HG02884 (cell line): ENCODE measurements around the gene FOXO1.
"Not testable (repeated sequence)": the region's sequence is repeated elsewhere in the genome, so short reads cannot be mapped to it uniquely, and the experiment has no call there.

Source experiments
- ATAC-seq: cut with Tn5 transposase; IDR thresholded peaks from one replicate; pipeline ENCODE4 v1.9.1; 2021; ENCODE audit warnings: mild to moderate bottlenecking, moderate library complexity; ENCODE audit not compliant: unreplicated experiment

Gene FOXO1

DNA sequence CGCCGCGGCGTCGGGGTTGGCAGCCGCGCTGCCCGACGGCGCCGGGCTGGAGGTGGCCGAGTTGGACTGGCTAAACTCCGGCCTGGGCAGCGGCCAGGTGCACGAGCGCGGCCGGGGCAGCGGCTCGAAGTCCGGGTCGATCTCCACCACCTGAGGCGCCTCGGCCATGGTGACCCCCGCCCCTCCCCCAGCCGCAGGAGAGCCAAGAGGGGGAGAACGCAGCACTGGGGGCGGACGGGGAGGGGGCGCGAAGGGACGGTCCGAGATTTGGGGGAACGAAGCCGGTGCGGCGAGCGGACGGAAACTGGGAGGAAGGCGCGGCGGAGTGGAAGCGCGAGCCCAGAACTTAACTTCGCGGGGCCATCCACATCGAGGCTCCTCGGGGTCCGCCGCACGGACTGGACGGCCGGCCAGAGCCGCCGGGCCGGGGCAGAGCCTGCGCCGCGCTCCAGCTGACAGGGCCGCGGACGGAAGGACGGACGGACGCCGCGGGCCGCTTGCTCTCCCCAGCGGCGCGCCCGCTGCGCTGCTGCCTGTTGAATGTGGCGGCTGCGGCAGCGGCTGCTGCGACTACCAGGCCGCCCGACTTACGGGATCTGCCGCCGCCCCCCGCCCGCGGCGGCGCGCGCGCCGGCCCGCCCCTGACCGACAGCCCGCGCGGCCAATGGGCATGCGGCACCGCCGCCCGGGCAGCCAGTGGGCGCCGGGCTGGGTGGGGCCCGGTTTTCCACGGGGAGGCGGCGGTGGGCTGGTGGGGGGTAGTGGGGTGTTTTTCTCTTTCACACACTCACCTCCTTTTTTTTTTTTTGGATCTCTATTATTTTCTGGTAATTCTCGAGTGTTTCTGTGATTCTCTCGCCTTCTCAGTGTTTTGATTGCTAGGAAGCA lies at the start of gene FOXO1:
Gene FOXO1 (minus strand): TSS at position 597 of the 888 bp plus-strand sequence. CDS start 429 bp downstream, at position 168.
- ATAC-seq = peak; percentile 45

GRCh38 chr13:40714433-40714832 lies 48.0 kb upstream of the FOXO1 start:
- not testable (repeated sequence) for ATAC-seq

DNA sequence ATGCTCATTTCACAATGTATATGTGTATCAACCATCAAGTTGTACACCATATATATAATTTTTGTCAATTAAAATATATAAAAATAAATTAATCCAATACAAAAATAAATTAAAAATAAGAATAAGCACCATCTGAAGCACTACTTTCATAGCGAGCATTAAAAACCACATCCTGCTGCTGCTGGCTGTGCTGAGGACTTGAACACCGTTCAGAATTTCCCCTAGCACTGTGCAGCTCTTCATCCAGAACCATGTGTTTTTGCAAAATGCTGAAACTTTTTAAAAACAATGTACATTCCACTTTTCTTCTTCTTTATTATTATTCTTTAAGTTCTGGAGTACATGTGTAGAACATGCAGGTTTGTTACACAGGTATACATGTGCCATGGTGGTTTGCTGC lies 40.0 kb upstream of the FOXO1 start:
- ATAC-seq = no peak

- peak; percentile 64 for ATAC-seq
Observed at GRCh38 chr13:40697711-40698110, 31.3 kb upstream of the FOXO1 start.

DNA sequence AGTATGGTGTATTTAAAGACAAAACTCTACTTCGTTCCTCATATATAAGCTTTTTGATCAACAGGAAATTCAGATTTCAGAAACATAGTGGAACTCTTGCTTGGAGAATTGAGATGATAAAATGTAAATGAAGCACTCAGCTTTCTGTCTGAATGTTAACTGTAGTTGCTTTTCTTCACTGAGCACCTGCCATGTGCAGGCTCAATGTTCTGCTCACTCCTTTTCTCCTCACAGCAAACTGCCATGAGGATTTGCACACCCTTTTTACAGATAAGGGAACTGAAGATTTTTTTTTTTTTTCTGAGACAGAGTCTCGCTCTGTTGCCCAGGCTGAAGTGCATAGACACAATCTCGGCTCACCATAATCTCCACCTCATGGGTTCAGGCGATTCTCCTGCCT lies 28.0 kb upstream of the FOXO1 start:
- no peak for ATAC-seq

- peak; percentile 63 for ATAC-seq
Observed at GRCh38 chr13:40692946-40693345, 26.5 kb upstream of the FOXO1 start.

DNA sequence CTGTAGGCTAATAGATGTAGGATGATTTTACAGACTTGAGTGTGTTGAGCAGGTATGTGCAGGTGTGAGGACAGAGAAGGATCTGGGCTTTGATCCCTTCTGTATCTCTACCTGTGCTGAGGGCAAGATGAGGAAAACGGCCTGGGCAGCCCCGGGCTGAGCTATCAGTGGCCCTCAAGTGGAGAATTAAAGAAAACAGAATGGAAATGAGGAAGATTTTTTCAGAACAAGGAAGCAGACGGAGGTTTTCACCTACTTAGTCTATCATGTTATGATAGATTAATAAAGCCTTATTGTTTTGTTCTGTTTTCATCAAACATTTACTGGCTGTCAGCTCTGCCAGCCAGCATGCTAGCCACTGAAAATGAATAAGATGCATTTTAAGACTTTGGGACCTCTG lies 22.3 kb upstream of the FOXO1 start:
- ATAC-seq = no peak

DNA sequence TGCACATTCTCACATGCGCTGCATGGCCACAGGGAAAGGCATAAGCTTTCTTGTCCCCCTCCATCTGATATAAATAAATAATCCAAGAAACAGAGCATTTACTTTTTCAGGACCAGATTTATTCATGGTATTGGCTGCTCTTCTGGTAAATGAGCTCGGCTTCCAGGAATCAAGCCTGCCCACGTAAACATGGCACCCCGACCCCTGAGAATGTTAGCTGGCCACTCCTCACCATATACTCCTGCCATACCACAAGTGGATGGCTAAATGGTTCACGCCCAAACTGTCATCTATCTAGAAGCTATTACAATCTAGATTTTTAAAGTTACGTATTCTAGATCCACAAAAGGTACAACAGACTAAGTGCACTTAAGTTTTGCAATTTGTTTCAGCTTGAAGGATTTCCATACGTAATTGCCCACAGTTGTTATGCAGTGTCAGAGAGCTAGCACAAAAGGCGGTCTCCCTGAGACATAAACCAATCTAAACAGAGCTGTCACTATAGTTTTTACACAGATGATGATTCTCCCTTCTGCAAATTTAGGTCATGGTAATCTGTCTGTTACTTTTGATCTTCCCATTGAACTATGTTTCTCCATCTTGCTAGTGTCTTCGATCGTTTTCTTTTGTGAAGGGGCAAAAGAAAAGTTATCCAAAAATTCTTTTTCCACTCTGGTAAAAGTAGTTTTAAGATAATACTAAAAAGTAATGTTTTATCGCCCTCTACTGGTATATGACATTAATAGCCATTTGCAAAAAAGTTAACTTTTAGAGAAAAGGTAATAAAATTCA lies 16.2 kb upstream of the FOXO1 start:
- ATAC-seq = no peak

DNA sequence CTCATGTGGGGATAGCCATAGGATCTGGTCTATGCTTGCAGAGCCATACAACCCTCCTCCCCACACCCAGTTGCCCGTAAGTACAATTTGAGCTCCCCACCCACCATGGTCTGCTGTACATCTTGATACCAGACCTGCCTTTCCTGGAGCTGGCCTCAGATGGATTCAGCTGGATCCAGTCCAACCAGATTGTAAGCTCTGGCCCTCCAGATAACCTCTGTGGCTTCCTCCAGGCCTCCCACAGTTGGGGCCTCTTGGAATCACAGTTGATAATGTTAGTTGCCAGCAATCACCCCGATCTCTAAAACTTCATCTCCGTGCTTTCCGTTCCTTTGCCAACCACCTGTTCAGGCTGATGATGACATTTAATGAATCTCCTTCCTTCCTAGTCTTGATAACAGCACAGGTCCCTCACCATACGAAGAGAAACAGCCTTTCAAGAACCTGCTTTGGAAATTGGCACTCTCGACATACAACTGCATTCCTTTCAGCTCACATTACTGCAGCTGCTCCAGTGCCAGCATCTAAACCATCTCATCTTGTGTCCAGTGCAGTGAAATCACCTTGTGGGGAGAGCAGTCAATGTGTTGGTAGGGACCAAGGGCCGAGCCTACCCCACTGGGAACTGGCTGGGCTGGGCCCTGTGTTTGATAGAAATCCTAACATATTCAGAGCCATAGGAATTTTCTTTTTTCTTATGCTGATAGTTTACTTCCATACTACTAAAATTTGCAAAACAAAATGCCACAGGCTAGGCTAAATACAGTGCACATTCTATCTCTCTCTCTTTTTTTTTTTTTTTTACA lies 15.1 kb upstream of the FOXO1 start:
- no peak for ATAC-seq

DNA sequence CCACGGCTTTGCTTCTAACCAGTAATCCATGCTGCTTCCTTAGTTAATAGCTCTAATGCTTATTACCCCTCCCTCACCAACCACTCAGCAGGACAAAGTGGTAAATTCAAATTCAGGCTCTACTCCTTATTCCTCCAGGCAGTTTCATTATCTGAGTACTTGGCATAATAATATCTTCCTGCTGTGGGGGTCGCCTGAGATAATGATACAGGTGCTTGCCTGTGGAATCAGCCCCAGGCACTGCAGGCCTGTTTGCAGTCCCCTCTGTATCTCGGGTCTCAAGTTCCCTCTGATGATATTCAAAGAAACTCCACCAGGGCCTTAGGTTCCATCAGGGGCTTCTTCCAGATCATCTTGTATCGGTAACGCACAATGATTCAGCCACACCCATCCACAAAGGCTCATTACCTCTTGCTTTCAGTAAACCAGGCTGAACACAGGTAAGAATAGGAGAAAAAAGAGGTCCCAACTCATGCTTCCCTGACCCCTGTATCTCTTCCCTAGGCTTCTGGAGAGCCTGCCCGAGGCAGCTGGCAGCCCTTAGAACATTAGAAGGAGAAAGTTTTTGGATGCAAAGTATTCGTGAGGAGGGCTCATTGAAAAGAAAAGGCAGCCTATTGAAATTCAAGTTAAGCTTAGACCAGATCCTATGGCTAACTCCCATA lies 14.3 kb upstream of the FOXO1 start:
- ATAC-seq = no peak

- no peak for ATAC-seq
Observed at GRCh38 chr13:40679480-40679985, 13.1 kb upstream of the FOXO1 start.

- no peak for ATAC-seq
Observed at GRCh38 chr13:40677064-40677463, 10.6 kb upstream of the FOXO1 start.

DNA sequence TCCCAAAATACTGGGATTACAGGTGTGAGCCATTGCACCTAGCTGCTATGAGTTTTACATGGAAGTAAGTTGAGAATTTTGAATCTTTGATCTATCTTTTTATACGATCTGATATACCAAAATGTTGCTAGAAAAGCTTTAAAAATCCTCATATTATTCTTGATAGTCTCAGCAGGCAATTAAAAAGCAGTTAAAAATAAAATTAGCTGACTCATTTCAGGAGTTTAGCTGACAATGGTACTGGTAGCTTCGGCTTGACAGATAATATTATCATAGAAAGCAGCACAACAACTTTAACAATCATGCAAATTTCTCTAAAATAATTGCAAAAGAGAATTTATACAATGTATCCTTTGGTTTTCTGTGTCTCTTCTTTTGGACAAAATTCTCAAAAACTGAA lies 9.6 kb upstream of the FOXO1 start:
- no peak for ATAC-seq

- no peak for ATAC-seq
Observed at GRCh38 chr13:40673414-40673813, 7.0 kb upstream of the FOXO1 start.

- no peak for ATAC-seq
Observed at GRCh38 chr13:40672765-40673397, 6.4 kb upstream of the FOXO1 start.

- no peak for ATAC-seq
Observed at GRCh38 chr13:40671956-40672764, 5.7 kb upstream of the FOXO1 start.

- ATAC-seq = no peak
Observed at GRCh38 chr13:40670307-40670706, 3.9 kb upstream of the FOXO1 start.

GRCh38 chr13:40668335-40668734 lies 1.9 kb upstream of the FOXO1 start:
- ATAC-seq = no peak

- ATAC-seq = no peak
Observed at GRCh38 chr13:40667622-40667978, 1.2 kb upstream of the FOXO1 start.
